HFFc6 (cell line): Measurements from ENCODE around the gene CRB3. TPM values are rescaled to one million over a fixed set of nuclear protein-coding genes. Genes with fewer than 3 reads are reported as not detected.
A peak's percentile ranks its signal among the peaks of the same experiment; 100 is the strongest.
"Not testable (repeated sequence)": the region's sequence is repeated elsewhere in the genome, so short reads cannot be mapped to it uniquely, and the experiment has no call there.

Experiments used
- DNase-seq: peaks from one replicate; pipeline ENCODE4 v3.0.0-alpha.2; 2018
- H3K27ac Mint-ChIP-seq: 2 replicates; pipeline ENCODE4 v1.8.0; 2020; ENCODE audit warnings: mild to moderate bottlenecking, mixed read lengths
- H3K27me3 Mint-ChIP-seq: 2 replicates; pipeline ENCODE4 v1.8.0; 2021; ENCODE audit warnings: mild to moderate bottlenecking, moderate library complexity, mixed read lengths; ENCODE audit not compliant: insufficient read depth
- H3K36me3 Mint-ChIP-seq: 2 replicates; pipeline ENCODE4 v1.8.0; 2021; ENCODE audit warnings: low read depth, mixed read lengths
- H3K4me1 Mint-ChIP-seq: 2 replicates; pipeline ENCODE4 v1.8.0; 2020; ENCODE audit warnings: low read depth, mixed read lengths
- H3K4me3 Mint-ChIP-seq: 2 replicates; pipeline ENCODE4 v1.8.0; 2020; ENCODE audit warnings: mild to moderate bottlenecking, moderate library complexity, mixed read lengths
- H3K9me3 Mint-ChIP-seq: 2 replicates; pipeline ENCODE4 v1.8.0; 2020; ENCODE audit warnings: mild to moderate bottlenecking, mixed read lengths
- total RNA-seq, 6 experiments: library from RNA; stranded (reverse); fragmentation: NEBNext Ultra II Directional; extraction: Animal tissue kit (Norgen Biotek cat#: 25700); gene quantifications; 2 replicates in 1 of 6; 3 replicates in 5 of 6; pipeline ENCODE4 v1.2.3, GENCODE V29; 2021
- TF ChIP-seq, protein P1 (sequence below): fragments of 200-600 bp; sonication (generic); IDR thresholded peaks from 2 replicates; pipeline ENCODE4 v1.5.0; 2021; ENCODE audit warnings: antibody characterized with exemption, mild to moderate bottlenecking

The CRB3 gene
- total RNA-seq, 6 experiments from 2014 or later: not detected

DNA sequence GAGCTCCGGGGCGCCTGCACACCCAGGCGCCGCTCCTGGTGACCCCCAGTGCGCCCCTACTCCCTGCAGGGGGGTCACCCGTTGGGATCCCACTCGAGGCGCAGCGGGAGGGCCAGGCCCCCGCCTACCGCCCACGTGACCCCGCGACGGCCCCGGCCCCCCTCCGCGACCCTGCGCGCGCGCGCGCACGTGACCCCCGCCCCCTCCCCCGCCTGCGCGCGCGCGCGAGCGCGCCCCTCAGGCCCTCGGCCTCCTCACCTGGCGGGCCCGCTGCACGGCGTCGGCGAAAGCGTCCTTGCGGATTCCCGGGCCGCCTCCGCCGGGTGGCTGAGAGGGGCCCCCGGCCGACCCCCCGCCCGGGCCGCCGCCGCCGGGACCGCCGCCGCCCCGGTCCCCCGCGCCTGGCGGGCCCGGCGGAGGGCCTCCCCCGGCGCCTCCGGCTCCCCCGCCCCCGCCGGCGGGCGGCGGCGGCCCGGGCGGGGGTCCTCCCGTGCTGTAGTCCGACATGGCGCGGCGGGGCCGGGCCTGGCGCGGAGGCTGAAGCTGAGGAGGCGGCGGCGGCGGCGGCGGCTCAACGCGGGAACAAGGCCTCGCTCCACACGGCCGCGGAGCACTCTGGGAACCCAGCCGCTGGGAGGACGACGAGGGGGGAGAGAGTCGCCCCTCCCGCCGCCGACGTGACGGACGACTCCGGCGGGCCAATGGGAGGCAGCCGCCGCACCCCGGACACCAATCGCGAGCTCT, 39.7 kb upstream of the CRB3 start, which contains the start of gene KHSRP:
KHSRP (minus strand) TSS at position 617 of the 744 bp plus-strand sequence; CDS start at position 507, 110 bp downstream.
- H3K9me3 Mint-ChIP-seq: no peaks in the 10 kb centered on the region
- TF ChIP-seq, protein P1, sequence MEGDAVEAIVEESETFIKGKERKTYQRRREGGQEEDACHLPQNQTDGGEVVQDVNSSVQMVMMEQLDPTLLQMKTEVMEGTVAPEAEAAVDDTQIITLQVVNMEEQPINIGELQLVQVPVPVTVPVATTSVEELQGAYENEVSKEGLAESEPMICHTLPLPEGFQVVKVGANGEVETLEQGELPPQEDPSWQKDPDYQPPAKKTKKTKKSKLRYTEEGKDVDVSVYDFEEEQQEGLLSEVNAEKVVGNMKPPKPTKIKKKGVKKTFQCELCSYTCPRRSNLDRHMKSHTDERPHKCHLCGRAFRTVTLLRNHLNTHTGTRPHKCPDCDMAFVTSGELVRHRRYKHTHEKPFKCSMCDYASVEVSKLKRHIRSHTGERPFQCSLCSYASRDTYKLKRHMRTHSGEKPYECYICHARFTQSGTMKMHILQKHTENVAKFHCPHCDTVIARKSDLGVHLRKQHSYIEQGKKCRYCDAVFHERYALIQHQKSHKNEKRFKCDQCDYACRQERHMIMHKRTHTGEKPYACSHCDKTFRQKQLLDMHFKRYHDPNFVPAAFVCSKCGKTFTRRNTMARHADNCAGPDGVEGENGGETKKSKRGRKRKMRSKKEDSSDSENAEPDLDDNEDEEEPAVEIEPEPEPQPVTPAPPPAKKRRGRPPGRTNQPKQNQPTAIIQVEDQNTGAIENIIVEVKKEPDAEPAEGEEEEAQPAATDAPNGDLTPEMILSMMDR: no peak
- peaks cover 23% of the 10 kb centered on the region for H3K36me3 Mint-ChIP-seq
- no peak for DNase-seq
- peaks cover 26% of the 10 kb centered on the region for H3K4me1 Mint-ChIP-seq
- peaks cover 5% of the 10 kb centered on the region; the same call in 1 of the 2 replicates for H3K27me3 Mint-ChIP-seq
- H3K4me3 Mint-ChIP-seq: peak within 1 kb of the TSS; percentile 96
- H3K27ac Mint-ChIP-seq: peak within 1 kb of the TSS; percentile 88

DNA sequence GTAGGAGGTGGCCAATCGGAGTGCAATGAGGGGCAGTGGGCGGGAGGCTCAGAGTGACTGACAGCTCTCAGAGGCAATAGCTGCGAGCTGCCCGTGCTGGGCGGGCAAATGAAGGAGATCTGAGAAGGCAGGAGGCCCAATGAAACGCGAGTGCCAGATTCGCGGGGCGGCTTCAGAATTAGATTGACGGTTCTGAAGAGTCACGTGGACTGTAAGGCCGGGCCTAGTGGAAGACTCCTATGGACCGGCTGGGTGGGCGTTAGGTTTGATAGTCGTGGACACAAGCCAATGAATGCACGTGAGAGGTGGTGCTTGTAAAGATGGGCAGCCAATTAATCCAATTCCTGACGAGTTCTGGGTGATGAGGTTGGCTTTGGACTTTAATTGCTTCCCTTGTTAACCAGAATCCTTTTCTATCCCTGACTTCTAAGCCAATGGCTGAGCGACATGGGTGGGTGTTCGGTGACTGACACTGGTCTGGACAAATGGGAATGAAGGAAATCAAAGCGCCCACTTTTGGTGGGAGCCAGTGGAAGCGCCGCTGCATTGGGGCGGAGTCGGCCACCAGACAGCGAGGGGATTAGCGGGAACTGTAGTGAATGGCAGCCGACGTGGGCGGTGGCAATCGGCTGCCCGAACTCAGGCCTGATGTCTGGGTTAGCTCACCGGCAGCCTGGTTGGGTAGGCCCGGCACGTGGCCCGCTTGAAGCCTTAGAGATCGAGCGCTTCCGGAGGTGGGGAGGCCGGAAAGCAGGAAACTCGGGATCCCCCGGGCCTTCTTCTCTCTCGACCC, 38.9 kb upstream of the CRB3 start:
- Mint-ChIP-seq H3K4me3 (peak overlapping the region; percentile 69), H3K9me3 (no peaks in the 10 kb centered on the region), H3K36me3 (peaks cover 20% of the 10 kb centered on the region), H3K27me3 (peaks cover 5% of the 10 kb centered on the region; the same call in 1 of the 2 replicates), H3K4me1 (peaks cover 26% of the 10 kb centered on the region), H3K27ac (peak overlapping the region; percentile 88)
- TF ChIP-seq, protein P1: no peak
- DNase-seq: peak; percentile 100

DNA sequence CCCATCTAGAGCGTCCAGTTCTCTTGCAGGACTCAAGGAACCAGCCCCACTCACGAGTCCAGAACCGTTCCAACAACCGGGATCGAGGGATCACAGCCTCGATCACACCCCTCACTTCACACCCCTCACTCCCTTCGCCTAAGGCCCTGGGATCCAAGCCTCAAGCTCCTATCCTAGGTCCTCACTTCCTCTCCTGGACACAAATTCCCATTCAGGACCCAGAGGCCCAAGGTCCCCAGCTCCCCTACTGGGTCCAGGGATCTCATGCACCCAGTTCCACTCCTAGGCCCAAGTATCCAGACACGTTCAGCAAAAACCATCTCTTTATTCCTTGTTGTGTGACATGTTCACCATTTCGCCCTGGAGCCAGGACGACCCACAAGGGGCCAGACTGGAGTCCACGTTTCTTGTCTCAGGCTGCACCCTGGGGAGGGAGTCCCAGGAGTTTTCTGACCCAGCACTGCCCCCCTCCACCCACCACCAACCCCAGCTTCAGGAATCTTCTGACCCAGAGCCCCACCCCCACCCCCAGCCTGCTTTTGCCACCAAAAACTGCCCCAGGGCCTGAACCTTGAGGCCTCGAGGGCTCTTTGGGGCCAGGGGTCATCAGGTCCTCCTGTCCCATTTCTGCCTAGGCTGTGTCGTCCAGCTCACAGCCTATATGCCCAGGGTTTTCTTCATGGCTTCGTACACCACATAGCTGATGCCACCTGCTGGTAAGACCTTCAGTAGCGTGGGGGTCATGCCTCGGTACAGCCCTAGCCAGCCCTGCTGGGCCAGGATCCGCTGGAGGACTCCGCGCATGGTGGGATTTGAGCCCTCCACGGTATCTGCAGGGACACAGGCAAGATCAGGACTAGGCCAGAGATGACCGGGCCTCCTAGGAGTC, 38.1 kb upstream of the CRB3 start:
- H3K4me1 Mint-ChIP-seq: peaks cover 26% of the 10 kb centered on the region
- TF ChIP-seq, protein P1: peak; percentile 33
- H3K9me3 Mint-ChIP-seq: no peaks in the 10 kb centered on the region
- H3K4me3 Mint-ChIP-seq: peak overlapping the region; percentile 69; the same call in 1 of the 2 replicates
- peaks cover 12% of the 10 kb centered on the region for H3K36me3 Mint-ChIP-seq
- no peak for DNase-seq
- peaks cover 7% of the 10 kb centered on the region; the same call in 1 of the 2 replicates for H3K27me3 Mint-ChIP-seq
- peak overlapping the region; percentile 88 for H3K27ac Mint-ChIP-seq

DNA sequence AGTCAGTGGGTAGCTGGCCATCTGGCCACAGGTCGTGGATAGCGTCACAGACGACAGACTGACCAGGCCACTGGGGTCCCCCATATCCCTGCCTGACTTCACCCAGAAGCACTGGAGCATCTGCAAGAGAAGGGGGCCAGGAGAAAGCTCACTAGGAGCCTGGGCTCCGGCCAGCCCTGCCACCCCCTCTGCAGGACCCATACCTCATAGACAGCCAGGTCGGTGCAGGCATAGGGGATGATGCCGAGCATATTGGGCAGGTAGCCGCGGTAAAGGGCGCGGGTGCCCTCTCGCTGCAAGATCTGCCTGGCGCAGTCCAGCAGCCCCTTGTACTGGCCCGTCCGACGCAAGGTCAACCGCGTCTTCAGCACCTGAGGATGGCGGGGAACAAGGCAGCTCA, 36.9 kb upstream of the CRB3 start:
- Mint-ChIP-seq H3K27me3 (peaks cover 14% of the 10 kb centered on the region), H3K9me3 (no peaks in the 10 kb centered on the region), H3K36me3 (peaks cover 9% of the 10 kb centered on the region), H3K4me3 (no peak overlapping the region), H3K4me1 (peaks cover 23% of the 10 kb centered on the region), H3K27ac (no peak overlapping the region)
- TF ChIP-seq, protein P1: no peak
- DNase-seq: no peak

DNA sequence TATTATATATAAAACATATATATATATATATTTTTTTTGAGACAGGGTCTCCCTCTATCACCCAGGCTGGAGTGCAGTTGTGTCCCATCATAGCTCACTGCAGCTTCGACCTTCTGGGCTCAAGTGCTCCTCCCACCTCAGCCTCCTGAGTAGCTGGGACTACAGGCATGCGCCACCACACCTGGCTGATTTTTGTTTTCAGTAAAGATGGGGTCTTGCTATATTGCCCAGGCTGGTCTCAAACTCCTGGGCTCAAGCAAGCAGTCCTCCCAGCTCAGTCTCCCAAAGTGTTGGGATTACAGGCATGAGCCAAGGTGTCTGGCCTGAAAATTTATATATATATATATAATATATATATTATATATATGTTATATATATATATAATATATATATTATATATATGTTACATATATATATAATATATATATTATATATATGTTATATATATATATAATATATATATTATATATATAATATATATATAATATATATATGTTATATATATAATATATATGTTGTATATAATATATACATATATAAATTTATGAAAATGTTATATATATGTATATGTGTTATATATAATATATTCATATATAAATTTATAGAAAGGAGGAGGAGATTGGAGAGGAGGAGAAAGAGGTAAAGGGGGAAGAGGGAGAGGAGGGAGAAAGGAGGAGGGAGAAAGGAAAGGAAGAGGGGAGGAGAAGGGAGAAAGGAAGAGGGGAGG, 35.2 kb upstream of the CRB3 start:
- not testable (repeated sequence) for H3K4me1 Mint-ChIP-seq, H3K27ac Mint-ChIP-seq, DNase-seq, H3K9me3 Mint-ChIP-seq, H3K4me3 Mint-ChIP-seq, H3K36me3 Mint-ChIP-seq
- peaks cover 12% of the 10 kb centered on the region for H3K27me3 Mint-ChIP-seq
